HEK293T (cell line): ENCODE data around the gene IGFBP5.

Experiments used
- CTCF ChIA-PET: fragments of 350-600 bp; formaldehyde crosslinking; extraction: SDS; loops from one replicate; lab custom pipeline; 2021; ENCODE audit warnings: antibody characterized with exemption, inconsistent platforms; lab: Yijun Ruan, JAX
- POLR2A ChIA-PET: fragments of 350-600 bp; formaldehyde crosslinking; extraction: SDS; loops from one replicate; lab custom pipeline; 2020; ENCODE audit warnings: antibody characterized with exemption, inconsistent platforms; lab: Yijun Ruan, JAX
- DNase-seq: peaks from one replicate; pipeline ENCODE4 v3.0.0; 2012; ENCODE audit warnings: mixed read lengths; ENCODE audit errors: extremely low spot score
- ARNT ChIP-seq: fragments of 450-650 bp; IDR thresholded peaks from 2 replicates; pipeline ENCODE4 v1.6.1; 2017; ENCODE audit warnings: mild to moderate bottlenecking
- BHLHE40 ChIP-seq: fragments of 450-650 bp; IDR thresholded peaks from 2 replicates; pipeline ENCODE4 v1.6.1; 2016; ENCODE audit warnings: mild to moderate bottlenecking, moderate library complexity, borderline replicate concordance
- CTBP1 ChIP-seq: fragments of 450-650 bp; IDR thresholded peaks from 2 replicates; pipeline ENCODE4 v1.6.1; 2016; ENCODE audit warnings: borderline replicate concordance
- ELF4 ChIP-seq: fragments of 450-650 bp; IDR thresholded peaks from 2 replicates; pipeline ENCODE4 v1.6.1; 2017; ENCODE audit warnings: antibody characterized with exemption
- FOXA1 ChIP-seq: fragments of 450-650 bp; IDR thresholded peaks from 2 replicates; pipeline ENCODE4 v1.6.1; 2016; ENCODE audit warnings: mild to moderate bottlenecking
- FOXK2 ChIP-seq: fragments of 450-650 bp; IDR thresholded peaks from 2 replicates; pipeline ENCODE4 v1.6.1; 2016; ENCODE audit warnings: mild to moderate bottlenecking
- FOXM1 ChIP-seq: fragments of 450-650 bp; IDR thresholded peaks from 2 replicates; pipeline ENCODE4 v1.6.1; 2017; ENCODE audit warnings: mild to moderate bottlenecking, borderline replicate concordance
- HDGF ChIP-seq: fragments of 450-650 bp; IDR thresholded peaks from 2 replicates; pipeline ENCODE4 v1.6.1; 2017; ENCODE audit warnings: antibody characterized with exemption, borderline replicate concordance
- L3MBTL2 ChIP-seq: fragments of 450-650 bp; conservative IDR thresholded peaks from 2 replicates; pipeline ENCODE4 v1.6.1; 2016; ENCODE audit warnings: mild to moderate bottlenecking
- LEF1 ChIP-seq: fragments of 450-650 bp; IDR thresholded peaks from 2 replicates; pipeline ENCODE4 v1.6.1; 2017; ENCODE audit warnings: mild to moderate bottlenecking, borderline replicate concordance
- NFRKB ChIP-seq: fragments of 450-650 bp; IDR thresholded peaks from 2 replicates; pipeline ENCODE4 v1.6.1; 2016; ENCODE audit warnings: mild to moderate bottlenecking, moderate library complexity
- PKNOX1 ChIP-seq: fragments of 450-650 bp; IDR thresholded peaks from 2 replicates; pipeline ENCODE4 v1.6.1; 2016
- SP1 ChIP-seq: fragments of 450-650 bp; IDR thresholded peaks from 2 replicates; pipeline ENCODE4 v1.6.1; 2017
- SUZ12 ChIP-seq: fragments of 450-650 bp; IDR thresholded peaks from 2 replicates; pipeline ENCODE4 v1.6.1; 2016; ENCODE audit warnings: mild to moderate bottlenecking
- TARDBP ChIP-seq: fragments of 450-650 bp; IDR thresholded peaks from 2 replicates; pipeline ENCODE4 v1.6.1; 2016
- ZNF384 ChIP-seq: fragments of 450-650 bp; IDR thresholded peaks from 2 replicates; pipeline ENCODE4 v1.6.1; 2016

The IGFBP5 gene

DNA sequence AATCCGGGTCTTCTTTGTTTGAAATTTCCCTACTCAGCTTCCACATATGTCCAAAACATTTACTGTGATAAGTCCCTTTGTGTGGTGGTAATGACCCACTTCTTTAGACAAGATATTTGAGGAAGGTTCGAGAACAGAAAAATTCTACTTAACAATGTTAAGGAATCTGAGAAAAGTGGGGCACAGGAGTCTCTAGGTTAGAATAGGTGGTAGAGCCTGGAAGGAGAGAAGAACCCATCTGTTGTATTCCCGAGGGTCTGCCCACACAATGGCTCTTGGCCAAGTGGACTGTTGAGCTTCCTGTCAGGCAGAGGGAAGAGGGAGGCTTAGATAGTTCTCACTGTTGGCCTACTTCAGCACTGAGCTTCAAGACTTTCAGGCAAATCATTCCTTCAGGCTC, 57.9 kb downstream of the IGFBP5 start:
- TF ChIP-seq FOXM1 (no peak), NFRKB (no peak), PKNOX1 (no peak), L3MBTL2 (no peak), ZNF384 (no peak), SP1 (no peak), ARNT (no peak), CTBP1 (no peak), ELF4 (no peak)
- ChIA-PET POLR2A (no interaction called here), CTCF (no interaction called here)
- DNase-seq: no peak

GRCh38 chr2:216636551-216637450, 58.5 kb downstream of the IGFBP5 start:
- TF ChIP-seq FOXK2 (no peak), SUZ12 (no peak), ARNT (no peak), NFRKB (no peak), LEF1 (no peak), HDGF (no peak), CTBP1 (no peak), L3MBTL2 (no peak), ZNF384 (no peak)

DNA sequence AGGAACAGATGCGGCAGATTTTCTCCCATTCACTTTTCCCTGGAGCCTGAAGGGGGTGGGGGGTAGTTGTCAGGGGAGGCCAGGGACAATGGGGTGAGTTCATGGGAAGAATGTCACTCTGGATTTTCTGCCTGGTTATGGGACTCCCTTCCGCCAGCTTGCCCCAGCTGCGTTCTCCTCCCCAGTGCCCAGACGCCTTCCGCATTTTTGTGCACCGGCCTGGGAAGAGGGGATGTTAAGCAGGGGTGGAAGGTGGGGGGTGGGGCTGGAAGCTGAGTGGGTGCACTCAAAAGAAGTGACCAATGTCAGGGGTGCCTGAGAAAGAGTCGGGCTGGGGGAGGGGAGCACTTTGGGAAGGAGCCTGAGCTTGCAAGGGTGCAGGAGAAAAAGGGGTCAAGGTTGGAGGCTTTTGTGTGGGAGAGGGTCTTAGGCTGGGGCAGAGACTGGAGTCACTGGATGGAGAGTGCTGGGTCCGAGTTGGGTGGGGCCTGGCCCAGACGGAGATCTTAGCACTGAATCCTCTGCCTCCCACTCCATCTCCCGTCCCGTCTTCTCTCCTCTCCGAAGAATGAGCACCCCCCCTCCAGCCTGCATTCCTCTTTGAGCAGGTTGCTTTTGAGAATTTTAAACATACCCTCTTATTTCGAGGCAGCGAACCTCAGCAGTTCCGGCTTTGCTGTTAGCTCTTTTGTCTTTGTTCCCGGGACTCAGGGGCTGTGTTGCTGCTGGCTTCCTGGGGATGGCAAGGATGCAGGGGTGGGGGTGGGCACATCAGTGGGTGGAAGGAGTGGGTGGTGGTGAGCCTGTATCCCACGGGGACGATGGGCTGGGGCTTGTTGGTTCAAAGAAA, 59.4 kb downstream of the IGFBP5 start:
- TF ChIP-seq NFRKB (no peak), ZNF384 (no peak), SP1 (no peak), FOXA1 (no peak), ELF4 (no peak), ARNT (no peak), LEF1 (no peak), FOXM1 (no peak), BHLHE40 (no peak), CTBP1 (no peak), PKNOX1 (no peak), HDGF (no peak), L3MBTL2 (no peak)
- CTCF ChIA-PET: interaction anchor here (0.5 to 0.7 kb wide), 3 partner anchors 16 to 138 kb away, joined by 3 to 4 read pairs (median 3); no protein-coding TSS in a partner anchor
- POLR2A ChIA-PET: no interaction called here
- no peak for DNase-seq

More at GRCh38 chr2:216636551-216637450, 58.5 kb downstream of the IGFBP5 start:
- DNase-seq: no peak
- POLR2A ChIA-PET: no interaction called here
- CTCF ChIA-PET: interaction anchor here (0.6 kb wide), 1 partner anchor 117 kb away, joined by 3 read pairs; no protein-coding TSS in a partner anchor

GRCh38 chr2:216635171-216635570, 60.2 kb downstream of the IGFBP5 start:
- ChIA-PET POLR2A (no interaction called here), CTCF (interaction anchor here (0.5 to 0.7 kb wide), 3 partner anchors 17 to 209 kb away, joined by 3 to 4 read pairs (median 3); no protein-coding TSS in a partner anchor)
- DNase-seq: no peak
- TF ChIP-seq LEF1: no peak
- no peak for TF ChIP-seq CTBP1
- no peak for TF ChIP-seq SUZ12
- no peak for TF ChIP-seq FOXK2
- TF ChIP-seq HDGF: no peak
- no peak for TF ChIP-seq FOXM1
- no peak for TF ChIP-seq ELF4
- TF ChIP-seq PKNOX1: no peak
- no peak for TF ChIP-seq SP1
- no peak for TF ChIP-seq L3MBTL2
- no peak for TF ChIP-seq ARNT
- TF ChIP-seq ZNF384: no peak
- no peak for TF ChIP-seq BHLHE40
- no peak for TF ChIP-seq FOXA1
- TF ChIP-seq NFRKB: no peak
- no peak for TF ChIP-seq TARDBP

GRCh38 chr2:216634370-216635148, 60.8 kb downstream of the IGFBP5 start:
- TF ChIP-seq L3MBTL2: no peak
- TF ChIP-seq ARNT: no peak
- TF ChIP-seq LEF1: no peak
- no peak for TF ChIP-seq CTBP1
- no peak for TF ChIP-seq NFRKB
- TF ChIP-seq HDGF: no peak
- TF ChIP-seq ELF4: no peak
- DNase-seq: no peak
- CTCF ChIA-PET: interaction anchor here (0.7 kb wide), 3 partner anchors 45 to 209 kb away, joined by 3 read pairs; no protein-coding TSS in a partner anchor
- POLR2A ChIA-PET: interaction anchor here (1.4 kb wide), 1 partner anchor 15 kb away, joined by 4 read pairs; no protein-coding TSS in a partner anchor
